AG08395 (cell line): ENCODE results near the gene ETF1.

Experiments
- DNase-seq: peaks from one replicate; pipeline ENCODE4 v3.0.0; 2012; ENCODE audit warnings: mixed read lengths, low spot score

Gene ETF1

DNA sequence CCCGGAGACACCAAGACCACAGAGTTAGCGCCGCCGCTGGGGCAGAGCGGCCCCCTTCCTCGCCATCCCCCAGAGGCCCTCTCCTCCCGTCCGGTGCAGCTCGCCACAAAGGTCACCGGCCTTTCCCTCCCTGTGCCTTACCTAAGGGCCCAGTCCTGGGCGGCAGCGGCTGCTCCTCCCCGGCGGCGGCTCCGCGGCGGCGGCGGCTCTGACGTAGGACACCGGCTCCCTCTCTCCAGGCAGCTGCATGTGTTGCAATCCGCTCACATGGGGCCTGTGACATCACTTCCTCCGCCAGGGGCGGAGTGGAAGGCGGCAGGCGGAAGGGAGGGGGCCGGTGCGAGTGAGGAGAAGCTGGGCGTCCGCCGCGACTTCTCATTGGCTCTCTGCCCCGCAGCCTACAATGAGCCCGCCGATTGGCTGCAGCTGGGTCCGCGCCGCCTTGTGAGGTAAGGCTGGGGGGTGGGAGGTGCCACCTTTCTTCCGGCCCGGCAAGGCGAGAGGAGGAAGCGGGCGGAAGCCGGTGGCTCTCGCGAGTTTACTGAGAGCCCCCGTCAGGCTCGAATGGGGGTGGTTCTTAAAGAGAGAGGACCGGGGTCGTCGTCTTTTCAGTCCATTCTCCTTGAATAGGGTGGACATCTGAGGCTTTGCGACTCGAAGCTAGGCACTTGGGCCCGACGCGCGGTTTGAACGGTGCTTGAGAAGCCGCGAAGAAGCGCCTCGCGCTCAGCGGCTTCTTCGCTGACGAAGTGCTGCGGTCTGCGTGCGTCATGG lies at the start of gene ETF1:
Gene ETF1, minus strand, starts transcription at position 281 of the 774 bp plus-strand sequence. CDS start 318 bp downstream, outside the sequence.
- peak; percentile 98 for DNase-seq

- DNase-seq: no peak
Measured at GRCh38 chr5:138588013-138588788, 45.2 kb upstream of the ETF1 start.

GRCh38 chr5:138585157-138585556 lies 42.1 kb upstream of the ETF1 start:
- DNase-seq: no peak

DNA sequence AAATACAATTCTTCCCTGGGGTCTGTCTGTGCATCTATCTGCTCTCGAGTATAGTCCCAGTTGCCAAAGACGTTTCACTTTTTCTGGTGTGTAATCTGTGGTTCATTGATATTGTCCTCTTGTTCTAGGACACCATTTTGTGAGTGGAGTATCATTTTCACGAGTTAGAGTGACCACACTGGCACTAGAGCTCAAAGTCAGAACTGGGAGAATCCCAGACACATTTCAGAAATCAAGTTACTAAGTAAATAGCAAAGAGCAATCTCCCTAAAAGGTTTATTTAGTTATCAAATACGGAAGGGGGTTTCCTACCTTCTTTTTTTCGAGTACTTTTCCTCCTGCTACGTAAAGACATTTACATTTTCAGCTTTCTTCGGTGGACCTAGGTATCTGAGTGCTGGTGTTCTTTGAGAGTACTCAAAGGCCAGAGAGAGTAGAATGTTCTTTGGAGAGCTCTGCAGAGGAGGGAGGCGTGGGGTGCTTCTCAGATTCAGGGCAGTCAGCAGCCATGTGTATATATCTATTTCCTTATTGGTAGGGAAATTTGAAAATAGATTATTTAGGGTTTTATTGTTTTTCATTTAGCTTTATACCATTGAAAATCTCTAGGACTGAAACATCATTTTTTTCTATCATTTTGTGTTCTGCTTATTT lies 41.1 kb upstream of the ETF1 start:
- no peak for DNase-seq

DNA sequence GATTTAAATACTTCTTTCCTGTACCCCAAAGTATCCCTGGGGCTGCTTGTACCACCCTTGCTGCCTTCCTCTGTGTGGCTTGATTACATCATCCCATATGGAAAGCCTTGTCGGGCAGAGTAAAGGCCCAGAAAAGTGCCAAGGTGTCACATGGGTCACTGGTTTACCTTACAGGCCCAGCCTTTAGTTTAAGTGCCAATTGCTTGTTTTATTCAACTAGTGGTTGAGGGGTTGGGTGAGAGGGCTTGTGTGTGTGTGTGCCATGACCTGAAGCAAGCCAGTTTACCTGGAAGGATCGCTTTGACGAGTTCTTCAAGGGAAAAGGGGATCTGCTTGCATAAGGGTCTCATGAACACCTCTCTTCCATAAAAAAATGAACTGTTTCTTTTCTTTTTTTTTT lies 39.9 kb upstream of the ETF1 start:
- no peak for DNase-seq

DNA sequence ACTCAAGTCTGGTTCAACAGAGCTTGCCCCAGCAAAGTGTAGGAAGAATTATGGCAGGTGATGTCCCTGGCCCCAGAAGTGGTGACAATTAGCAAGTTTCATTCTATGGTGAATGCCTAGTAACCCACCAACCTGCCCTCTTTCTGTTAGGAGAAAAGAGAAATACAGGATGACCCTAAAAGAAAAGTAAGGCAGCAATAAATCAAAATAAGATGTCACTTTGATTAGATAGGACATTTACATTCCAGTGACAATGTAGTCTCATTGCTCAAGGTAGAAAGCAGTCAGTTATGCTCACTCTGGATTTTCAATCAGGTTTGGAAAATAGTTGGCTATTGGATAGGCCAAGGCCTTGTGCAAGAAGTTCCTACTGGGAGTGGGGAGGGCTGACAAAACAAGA lies 37.7 kb upstream of the ETF1 start:
- no peak for DNase-seq

DNA sequence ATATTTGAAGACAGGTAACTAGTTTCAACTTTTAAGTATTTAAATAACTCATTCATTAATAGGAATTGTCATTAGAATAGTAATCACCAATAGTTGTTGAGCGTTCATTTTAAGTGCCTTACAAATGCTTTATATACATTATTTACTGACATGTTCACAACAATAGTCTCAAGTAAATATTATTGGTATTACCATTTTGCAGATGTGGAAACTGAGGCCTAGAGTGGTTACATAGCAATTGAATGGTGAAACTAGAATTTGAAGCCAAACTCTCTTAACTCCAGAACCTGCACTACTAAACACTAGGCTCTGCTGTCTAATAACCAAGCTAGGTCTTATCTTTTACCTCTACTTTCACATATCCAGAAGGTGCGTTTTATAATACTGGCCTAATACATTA lies 37.0 kb upstream of the ETF1 start:
- DNase-seq: no peak

DNA sequence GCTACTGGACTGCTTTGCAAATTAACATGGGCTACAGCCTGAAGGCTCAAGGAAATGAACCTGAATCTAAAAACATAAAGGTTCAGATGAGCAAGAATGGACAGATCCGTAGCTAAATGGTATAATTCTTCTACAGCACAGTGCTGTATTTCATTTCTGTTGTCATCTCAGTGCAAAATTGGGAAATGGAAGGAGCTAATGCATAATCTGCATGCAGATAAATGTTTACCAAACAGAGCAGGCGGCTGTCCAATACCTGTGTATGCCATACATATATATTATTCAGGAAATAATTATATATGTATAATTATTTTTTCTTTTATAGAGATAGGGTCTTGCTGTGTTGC lies 36.5 kb upstream of the ETF1 start:
- DNase-seq: no peak

DNA sequence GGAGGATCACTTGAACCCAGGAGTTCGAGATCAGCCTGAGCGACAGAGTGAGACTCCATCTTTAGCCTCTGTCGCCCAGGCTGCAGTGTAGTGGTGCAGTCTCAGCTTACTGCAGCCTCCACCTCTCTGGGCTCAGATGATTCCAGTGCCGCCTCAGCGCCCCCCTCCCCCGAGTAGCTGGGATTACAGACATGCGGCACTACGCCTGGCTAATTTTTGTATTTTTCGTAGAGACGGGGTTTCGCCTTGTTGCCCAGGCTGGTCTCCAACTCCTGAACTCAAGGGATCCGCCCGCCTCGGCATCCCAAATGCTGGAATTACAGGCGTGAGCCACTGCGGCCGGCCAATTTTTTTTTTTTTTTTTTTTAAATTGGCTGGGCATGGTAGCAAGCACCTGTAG lies 34.4 kb upstream of the ETF1 start:
- DNase-seq: no peak

- peak; percentile 100 for DNase-seq
Measured at GRCh38 chr5:138575194-138576015, 32.4 kb upstream of the ETF1 start, which contains the start of gene HSPA9. HSPA9 (minus strand) TSS chr5:138575401; CDS start chr5:138575318, 83 bp downstream.

GRCh38 chr5:138574744-138575193 lies 31.7 kb upstream of the ETF1 start:
- peak; percentile 31 for DNase-seq

GRCh38 chr5:138573949-138574670 lies 31.1 kb upstream of the ETF1 start:
- peak; percentile 10 for DNase-seq

- no peak for DNase-seq
Measured at GRCh38 chr5:138573223-138573622, 30.2 kb upstream of the ETF1 start.

- DNase-seq: no peak
Measured at GRCh38 chr5:138570871-138571270, 27.8 kb upstream of the ETF1 start.

DNA sequence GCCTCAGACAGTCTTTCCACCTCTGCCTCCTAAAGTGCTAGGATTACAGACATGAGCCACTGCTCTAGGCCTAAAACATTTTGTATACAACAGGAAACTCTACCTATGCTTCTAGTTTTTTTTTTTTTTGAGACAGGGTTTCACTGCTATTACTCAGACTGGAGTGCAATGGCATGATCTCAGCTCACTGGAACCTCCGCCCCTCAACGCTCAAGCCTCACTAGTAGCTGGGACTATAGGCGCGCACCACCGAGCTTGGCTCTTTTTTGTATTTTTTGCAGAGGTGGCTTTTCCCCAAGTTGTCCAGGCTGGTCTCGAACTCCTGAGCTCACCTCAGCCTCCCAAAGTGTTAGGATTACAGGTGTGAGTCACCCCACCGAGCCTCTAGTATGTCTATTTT lies 26.7 kb upstream of the ETF1 start:
- no peak for DNase-seq

DNA sequence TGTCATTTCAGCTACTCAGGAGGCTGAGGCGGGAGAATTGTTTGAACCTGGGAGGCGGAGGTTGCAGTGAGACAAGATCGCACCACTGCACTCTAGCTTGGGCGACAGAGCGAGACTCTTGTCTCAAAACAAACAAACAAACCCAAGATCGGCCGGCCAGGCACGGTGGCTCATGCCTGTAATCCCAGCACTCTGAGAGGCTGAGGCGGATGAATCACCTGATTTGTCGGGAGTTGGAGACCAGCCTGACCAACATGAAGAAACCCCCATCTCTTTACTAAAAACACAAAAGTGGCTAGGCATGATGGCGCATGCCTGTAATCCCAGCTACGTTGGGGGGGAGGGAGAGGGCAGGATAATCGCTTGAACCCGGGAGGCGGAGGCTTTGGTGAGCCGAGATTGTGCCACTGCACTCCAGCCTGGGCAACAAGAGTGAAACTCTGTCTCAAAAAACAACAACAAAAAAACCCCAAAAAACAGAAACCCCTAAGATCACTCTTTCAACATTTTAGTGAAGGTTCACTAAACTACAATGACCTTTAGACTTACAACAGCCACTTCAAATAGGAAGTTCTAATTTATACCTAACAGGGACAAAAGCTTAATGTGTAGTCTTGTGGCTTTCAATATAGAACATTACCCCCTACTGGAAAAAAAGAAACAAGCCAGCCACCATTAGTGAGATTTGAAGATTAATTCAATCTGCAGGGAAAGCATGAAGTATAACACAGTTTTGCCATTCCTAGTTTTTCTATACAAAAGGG lies 25.2 kb upstream of the ETF1 start:
- DNase-seq: no peak

GRCh38 chr5:138566792-138567191 lies 23.8 kb upstream of the ETF1 start:
- no peak for DNase-seq

- DNase-seq: no peak
Measured at GRCh38 chr5:138565100-138565821, 22.2 kb upstream of the ETF1 start.

DNA sequence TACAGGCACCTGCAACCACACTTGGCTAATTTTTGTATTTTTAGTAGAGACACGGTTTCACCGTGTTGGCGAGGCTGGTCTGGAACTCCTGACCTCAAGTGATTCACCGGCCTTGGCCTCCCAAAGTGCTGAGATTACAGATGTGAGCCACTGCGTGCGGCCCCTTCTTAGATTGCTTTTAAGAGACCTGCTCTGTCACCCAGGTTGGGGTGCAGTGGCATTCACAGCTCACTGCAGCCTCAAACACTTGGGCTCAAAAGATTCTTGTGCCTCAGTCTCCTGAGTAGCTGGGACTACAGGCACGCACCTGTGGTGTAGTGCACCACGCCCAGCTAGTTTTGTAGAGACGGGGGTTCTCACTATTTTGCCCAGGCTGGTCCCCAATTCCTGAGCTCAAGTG lies 21.2 kb upstream of the ETF1 start:
- DNase-seq: no peak
